Cardiac fibroblast (primary cell): ENCODE data around the gene TBC1D32.
"Not testable (repeated sequence)": the region's sequence is repeated elsewhere in the genome, so short reads cannot be mapped to it uniquely, and the experiment has no call there.

ENCODE experiments used
- DNase-seq, 2 donors: peaks; one replicate each; pipeline versions ENCODE4 v3.0.0 to v3.0.0-alpha.2; 2010; ENCODE audit warnings: low read depth in 2 of 2
- H3K4me3 ChIP-seq, 2 donors: replicated peaks in 1 of 2; 1 replicate in 1 of 2; 2 replicates in 1 of 2; pipeline ENCODE4 v1.5.1; 2011; ENCODE audit warnings: low read depth in 2 of 2, low read length in 2 of 2, mild to moderate bottlenecking in 2 of 2, moderate library complexity in 1 of 2
- CTCF ChIP-seq: IDR thresholded peaks from one replicate; pipeline ENCODE4 v1.5.1; 2011; ENCODE audit warnings: low read depth, mild to moderate bottlenecking, low read length, inconsistent platforms

Gene TBC1D32

GRCh38 chr6:121055572-121056163 lies 278.6 kb downstream of the TBC1D32 start:
- peak; percentile 53 for TF ChIP-seq CTCF
- H3K4me3 ChIP-seq, result no peak overlapping the region
- DNase-seq, result peak; percentile 70 to 71

DNA sequence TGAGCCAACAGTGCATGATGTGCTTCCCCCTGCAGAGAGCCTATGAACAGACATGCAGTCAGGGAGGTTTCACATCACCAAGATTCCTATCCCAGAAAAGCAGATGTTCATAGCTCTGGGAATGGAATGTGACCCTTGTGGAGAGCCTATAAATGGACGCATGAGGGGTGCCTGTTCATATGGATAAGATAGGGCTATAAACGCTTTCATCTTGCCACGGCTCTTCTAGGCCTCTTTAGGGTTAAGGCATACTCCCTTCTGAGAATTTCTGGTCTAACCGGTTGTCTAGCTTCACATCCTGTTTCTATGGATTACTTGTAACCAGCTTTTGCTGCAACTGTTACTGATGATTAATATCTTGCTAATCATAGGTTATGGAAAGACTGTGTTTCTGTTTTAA lies 285.7 kb downstream of the TBC1D32 start:
- DNase-seq, H3K4me3 ChIP-seq: not testable (repeated sequence)

- not testable (repeated sequence) for H3K4me3 ChIP-seq, DNase-seq
These were observed 289.4 kb downstream of the TBC1D32 start for GRCh38 chr6:121044905-121045304.

GRCh38 chr6:121043706-121044105 lies 290.6 kb downstream of the TBC1D32 start:
- H3K4me3 ChIP-seq, DNase-seq: not testable (repeated sequence)

DNA sequence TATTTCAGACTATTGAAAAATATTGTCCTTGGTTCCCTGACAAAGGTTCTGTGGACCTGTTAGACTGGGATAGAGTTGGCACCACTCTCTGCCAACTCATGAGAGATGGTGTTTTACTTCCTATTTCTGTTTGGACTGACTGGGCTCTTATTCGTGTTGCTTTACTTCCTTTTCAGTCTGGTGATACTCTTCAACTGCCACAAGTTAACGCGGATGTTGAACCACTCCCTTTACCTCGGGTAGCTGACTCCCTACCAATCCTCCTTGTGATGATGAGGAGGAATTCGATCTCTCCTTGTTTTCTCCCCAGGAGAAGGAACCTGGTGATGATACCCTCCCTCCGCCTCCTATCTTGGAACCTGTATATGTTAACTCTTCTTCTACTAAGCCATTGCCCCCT lies 291.1 kb downstream of the TBC1D32 start:
- DNase-seq, H3K4me3 ChIP-seq: not testable (repeated sequence)

- DNase-seq, result no peak
- no peak overlapping the region for H3K4me3 ChIP-seq
- no peak for TF ChIP-seq CTCF
These were observed 291.5 kb downstream of the TBC1D32 start for GRCh38 chr6:121042766-121043165.

DNA sequence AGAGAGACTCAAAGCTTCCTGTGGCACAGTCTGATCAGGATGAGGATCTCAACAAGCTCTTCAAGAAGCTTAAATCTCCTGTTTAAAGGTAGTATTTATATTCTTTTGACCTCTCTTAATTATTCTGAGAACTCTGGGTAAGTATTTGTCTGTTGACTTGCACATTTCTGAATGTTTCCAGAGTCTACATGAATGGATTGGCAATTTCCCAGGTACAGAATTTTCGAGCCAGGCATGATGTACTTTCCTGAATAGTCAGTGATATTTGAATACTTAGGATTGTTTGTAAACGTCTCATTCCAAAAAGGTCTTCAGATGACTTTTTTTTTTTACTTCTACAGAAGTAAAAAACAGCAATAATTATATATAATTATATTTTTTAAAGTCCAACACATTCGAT lies 293.4 kb downstream of the TBC1D32 start:
- peak in 1 of 2 donors; percentile 2 for DNase-seq
- TF ChIP-seq CTCF, result no peak
- no peak overlapping the region for H3K4me3 ChIP-seq

DNA sequence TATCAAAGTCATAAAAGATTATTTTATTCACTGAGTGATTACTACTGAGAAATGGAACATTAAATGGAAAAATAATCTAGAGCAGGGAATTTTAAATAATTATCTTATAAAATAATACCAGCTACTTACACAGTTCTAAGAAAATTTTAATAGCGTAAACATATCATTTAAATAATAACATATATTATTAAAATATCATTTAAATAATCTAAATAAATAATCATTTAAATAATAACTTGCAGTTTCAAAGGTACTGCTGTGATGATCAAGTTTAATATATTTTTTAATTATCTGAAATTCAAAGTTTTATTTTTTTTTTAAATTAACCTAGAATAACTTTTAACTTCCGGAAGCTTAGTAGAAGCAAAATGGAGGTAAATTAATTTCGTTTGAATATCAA lies 301.2 kb downstream of the TBC1D32 start:
- no peak overlapping the region for H3K4me3 ChIP-seq
- DNase-seq, result no peak
- TF ChIP-seq CTCF, result no peak

DNA sequence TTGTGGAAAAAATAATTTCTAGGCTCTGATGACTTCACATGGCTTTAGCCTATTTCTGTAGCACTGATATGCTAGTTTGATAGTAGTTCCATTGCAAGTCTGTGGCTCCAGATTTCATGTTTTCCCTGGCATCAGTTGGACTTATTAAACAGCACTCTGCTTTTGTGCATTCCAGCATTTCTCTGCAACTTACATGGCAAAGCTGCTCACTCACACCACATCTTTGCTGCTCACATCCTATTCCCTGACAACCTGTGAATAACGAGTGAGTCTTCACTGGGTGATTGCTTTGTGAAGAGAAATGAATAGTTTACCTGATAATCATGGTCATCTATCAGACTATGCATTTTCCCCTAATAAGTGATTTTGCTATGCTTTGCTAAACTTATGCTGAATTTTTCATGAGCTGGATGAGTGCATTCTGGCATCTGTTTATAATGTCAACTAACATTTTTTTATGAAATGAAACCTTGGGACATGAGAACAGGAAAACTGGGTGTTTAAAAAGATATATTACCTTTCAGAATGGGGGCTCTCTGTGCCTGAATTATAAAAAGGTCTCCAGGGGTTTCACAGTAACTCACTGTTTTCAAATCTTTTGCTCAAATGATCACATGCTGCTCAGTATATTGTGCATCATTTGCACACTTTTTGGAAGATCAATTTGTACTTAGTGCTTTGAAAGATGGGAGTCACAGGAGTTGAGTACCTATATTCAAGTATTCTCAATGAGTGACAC lies 301.8 kb downstream of the TBC1D32 start:
- no peak overlapping the region for H3K4me3 ChIP-seq
- no peak for TF ChIP-seq CTCF

More for the DNA sequence above, 301.8 kb downstream of the TBC1D32 start:
- no peak for DNase-seq
